PC-3 (cell line): ENCODE data around the gene RIN1.

Experiments
- CTCF ChIP-seq: fragments of 300-600 bp; sonication (generic); conservative IDR thresholded peaks from 2 replicates; pipeline ENCODE4 v1.5.1; 2017; ENCODE audit warnings: antibody characterized with exemption, low read depth, mild to moderate bottlenecking, low read length
- EZH2 ChIP-seq: fragments of 300-600 bp; sonication (generic); IDR thresholded peaks from one replicate; pipeline ENCODE4 v1.6.1; 2017; ENCODE audit warnings: antibody characterized with exemption, mild to moderate bottlenecking, low read length; ENCODE audit not compliant: unreplicated experiment

- TF ChIP-seq CTCF (no peak), EZH2 (no peak)
Measured at GRCh38 chr11:66334605-66335442, 1.4 kb downstream of the RIN1 start.
